Activated CD4-positive, alpha-beta memory T cell treated with anti-CD3 and anti-CD28 coated beads, Interleukin-2, amount 10 ng/mL, durations not matched to agents 7 days and 5 days (primary cell): ENCODE data around the gene PACS1. TPM values are rescaled to one million over a fixed set of nuclear protein-coding genes. Genes with fewer than 3 reads are reported as not detected.
A peak's percentile ranks its signal among the peaks of the same experiment; 100 is the strongest.
"Not testable (repeated sequence)": the region's sequence is repeated elsewhere in the genome, so short reads cannot be mapped to it uniquely, and the experiment has no call there.

Experiments used
- CTCF ChIA-PET: fragments of 350-600 bp; sonication (Branson Sonifier 250); formaldehyde crosslinking; loops from one replicate; lab custom pipeline; 2021; ENCODE audit warnings: antibody characterized with exemption, inconsistent platforms; lab: Charles Lee
- POLR2A ChIA-PET: fragments of 350-600 bp; sonication (Branson Sonifier 250); formaldehyde crosslinking; loops from one replicate; lab custom pipeline; 2021; ENCODE audit warnings: antibody characterized with exemption; lab: Charles Lee
- DNase-seq: peaks from one replicate; pipeline ENCODE4 v3.0.0-alpha.2; 2020
- H3K27ac Mint-ChIP-seq: one replicate; pipeline ENCODE4 v1.8.0; 2021; ENCODE audit warnings: mild to moderate bottlenecking, mixed read lengths
- H3K27me3 Mint-ChIP-seq: one replicate; pipeline ENCODE4 v1.8.0; 2021; ENCODE audit warnings: mixed read lengths
- H3K36me3 Mint-ChIP-seq: one replicate; pipeline ENCODE4 v1.8.0; 2021; ENCODE audit warnings: low read depth, mixed read lengths
- H3K4me1 Mint-ChIP-seq: one replicate; pipeline ENCODE4 v1.8.0; 2021; ENCODE audit warnings: mixed read lengths
- H3K4me3 Mint-ChIP-seq: one replicate; pipeline ENCODE4 v1.8.0; 2021; ENCODE audit warnings: mild to moderate bottlenecking, mixed read lengths
- H3K9me3 Mint-ChIP-seq: one replicate; pipeline ENCODE4 v1.8.0; 2021; ENCODE audit warnings: mixed read lengths
- total RNA-seq, 2 experiments: library from RNA; stranded (reverse); gene quantifications; one replicate each; pipeline ENCODE4 v1.2.3, GENCODE V29; 2021

PACS1 gene
- total RNA-seq, 2 experiments from 2014 or later: 86.4 to 95.0 TPM

GRCh38 chr11:66080055-66080817 is 10.2 kb downstream of the PACS1 start:
- H3K36me3 Mint-ChIP-seq: peaks cover 35% of the 10 kb centered on the region
- peak; percentile 72 for DNase-seq
- peaks cover 65% of the 10 kb centered on the region for H3K4me1 Mint-ChIP-seq
- peak overlapping the region; percentile 100 for H3K27ac Mint-ChIP-seq
- no peaks in the 10 kb centered on the region for H3K27me3 Mint-ChIP-seq
- ChIA-PET POLR2A (interaction anchor here (0.7 to 6.9 kb wide), 6 partner anchors 11 to 45 kb away, joined by 3 to 88 read pairs (median 23); partner anchors contain the start of genes PACS1 and SF3B2), CTCF (interaction anchor here (0.6 to 2.9 kb wide), 7 partner anchors 11 to 53 kb away, joined by 3 to 49 read pairs (median 5); partner anchors contain the start of genes PACS1 and SF3B2)
- H3K4me3 Mint-ChIP-seq: peak overlapping the region; percentile 83
- no peaks in the 10 kb centered on the region for H3K9me3 Mint-ChIP-seq

- peak overlapping the region; percentile 83 for H3K4me3 Mint-ChIP-seq
- H3K36me3 Mint-ChIP-seq: peaks cover 29% of the 10 kb centered on the region
- ChIA-PET CTCF (interaction anchor here (0.6 to 2.9 kb wide), 12 partner anchors 12 to 201 kb away, joined by 3 to 49 read pairs (median 4); partner anchors contain the start of genes PACS1 and SF3B2), POLR2A (interaction anchor here (0.7 to 6.9 kb wide), 11 partner anchors 12 to 79 kb away, joined by 3 to 88 read pairs (median 7); partner anchors contain the start of genes BANF1, PACS1 and SF3B2)
- peak; percentile 87 for DNase-seq
- peaks cover 65% of the 10 kb centered on the region for H3K4me1 Mint-ChIP-seq
- H3K27me3 Mint-ChIP-seq: no peaks in the 10 kb centered on the region
- H3K27ac Mint-ChIP-seq: peak overlapping the region; percentile 100
- H3K9me3 Mint-ChIP-seq: no peaks in the 10 kb centered on the region
Measured at GRCh38 chr11:66081505-66081904, 11.4 kb downstream of the PACS1 start.

GRCh38 chr11:66082946-66083698 is 13.1 kb downstream of the PACS1 start:
- POLR2A ChIA-PET: interaction anchor here (1.1 to 6.9 kb wide), 4 partner anchors 14 to 28 kb away, joined by 3 to 88 read pairs (median 4); partner anchors contain the start of gene PACS1
- no peak for DNase-seq

GRCh38 chr11:66083767-66084166 is 13.7 kb downstream of the PACS1 start:
- H3K36me3 Mint-ChIP-seq: peaks cover 16% of the 10 kb centered on the region
- H3K27ac Mint-ChIP-seq: peak overlapping the region; percentile 9
- no peaks in the 10 kb centered on the region for H3K27me3 Mint-ChIP-seq
- ChIA-PET POLR2A (interaction anchor here (1.1 to 6.9 kb wide), 3 partner anchors 14 to 17 kb away, joined by 3 to 88 read pairs (median 3); partner anchors contain the start of gene PACS1), CTCF (no interaction called here)
- H3K4me1 Mint-ChIP-seq: peaks cover 55% of the 10 kb centered on the region
- DNase-seq: no peak
- H3K9me3 Mint-ChIP-seq: no peaks in the 10 kb centered on the region
- no peak overlapping the region for H3K4me3 Mint-ChIP-seq

More at GRCh38 chr11:66082946-66083698, 13.1 kb downstream of the PACS1 start:
- Mint-ChIP-seq H3K9me3 (no peaks in the 10 kb centered on the region), H3K27ac (no peak overlapping the region), H3K4me1 (peaks cover 62% of the 10 kb centered on the region), H3K4me3 (no peak overlapping the region), H3K27me3 (no peaks in the 10 kb centered on the region), H3K36me3 (peaks cover 23% of the 10 kb centered on the region)
- CTCF ChIA-PET: interaction anchor here (0.8 kb wide), 1 partner anchor 15 kb away, joined by 3 read pairs; no protein-coding TSS in a partner anchor

- POLR2A ChIA-PET: interaction anchor here (1.7 to 6.9 kb wide), 2 partner anchors 16 kb away, joined by 3 to 88 read pairs; partner anchors contain the start of gene PACS1
- no peaks in the 10 kb centered on the region for H3K27me3 Mint-ChIP-seq
- no peak overlapping the region for H3K4me3 Mint-ChIP-seq
- no peaks in the 10 kb centered on the region for H3K9me3 Mint-ChIP-seq
- no peak for DNase-seq
- CTCF ChIA-PET: interaction anchor here (1.0 kb wide), 1 partner anchor 16 kb away, joined by 3 read pairs; no protein-coding TSS in a partner anchor
- H3K36me3 Mint-ChIP-seq: peaks cover 13% of the 10 kb centered on the region
- peaks cover 46% of the 10 kb centered on the region for H3K4me1 Mint-ChIP-seq
- H3K27ac Mint-ChIP-seq: no peak overlapping the region
Measured at GRCh38 chr11:66084821-66085475, 14.9 kb downstream of the PACS1 start.

DNA sequence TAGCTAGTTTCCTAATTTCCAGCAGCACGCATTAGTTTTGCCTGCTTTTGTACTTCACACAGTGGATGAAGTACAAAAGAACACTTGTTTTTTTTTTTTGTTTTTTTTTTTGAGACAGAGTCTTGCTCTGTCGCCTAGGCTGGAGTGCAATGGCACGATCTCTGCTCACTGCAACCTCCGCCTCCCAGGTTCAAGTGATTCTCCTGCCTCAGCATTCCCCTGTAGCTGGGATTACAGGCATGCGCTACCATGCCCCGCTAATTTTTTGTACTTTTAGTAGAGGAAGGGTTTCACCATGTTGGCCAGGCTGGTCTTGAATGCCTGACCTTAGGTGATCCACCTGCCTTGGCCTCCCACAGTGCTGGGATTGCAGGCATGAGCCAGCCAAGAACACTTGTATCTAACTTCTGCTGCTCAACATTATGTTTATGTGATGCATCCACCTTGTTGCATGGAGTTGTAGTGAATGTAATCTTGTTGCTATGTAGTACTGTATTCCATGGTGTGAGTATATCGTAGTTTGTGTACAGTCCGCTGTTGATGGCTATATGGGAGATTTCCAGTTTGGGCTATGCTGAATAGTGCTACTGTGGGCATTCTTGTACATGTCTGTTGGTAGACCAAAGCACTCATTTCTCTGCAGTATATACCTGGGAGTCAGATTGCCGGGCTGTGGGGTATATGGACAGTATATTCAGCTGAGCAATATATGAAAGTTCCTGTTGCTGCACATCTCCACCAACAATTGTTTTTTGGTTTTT is 17.3 kb downstream of the PACS1 start:
- H3K27me3 Mint-ChIP-seq: no peaks in the 10 kb centered on the region
- H3K36me3 Mint-ChIP-seq: peaks cover 19% of the 10 kb centered on the region
- H3K4me3 Mint-ChIP-seq: no peak overlapping the region
- peaks cover 25% of the 10 kb centered on the region for H3K4me1 Mint-ChIP-seq
- DNase-seq: no peak
- CTCF ChIA-PET: interaction anchor here (0.8 kb wide), 1 partner anchor 20 kb away, joined by 3 read pairs; no protein-coding TSS in a partner anchor
- POLR2A ChIA-PET: no interaction called here
- no peak overlapping the region for H3K27ac Mint-ChIP-seq
- H3K9me3 Mint-ChIP-seq: no peaks in the 10 kb centered on the region

DNA sequence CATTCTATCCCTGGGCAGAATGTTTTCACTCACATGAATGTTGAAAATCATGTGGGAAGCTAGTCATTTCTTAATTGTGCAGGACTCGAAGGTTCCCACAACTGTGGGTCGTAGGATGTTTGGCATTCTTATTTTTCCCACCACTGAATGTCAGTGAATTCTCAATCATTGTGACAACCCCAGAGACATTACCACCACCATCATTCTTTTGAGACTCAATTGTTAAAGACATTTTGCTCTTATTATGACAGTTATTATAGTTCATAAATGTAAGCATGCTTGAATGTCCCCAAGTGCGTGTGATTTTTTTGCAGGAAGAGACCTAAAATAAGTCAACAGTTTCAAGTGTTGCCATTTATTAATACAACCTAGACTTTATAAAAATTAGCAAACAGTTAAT is 19.0 kb downstream of the PACS1 start:
- POLR2A ChIA-PET: no interaction called here
- H3K27me3 Mint-ChIP-seq: no peaks in the 10 kb centered on the region

GRCh38 chr11:66090288-66090687 is 20.2 kb downstream of the PACS1 start:
- Mint-ChIP-seq H3K9me3 (no peaks in the 10 kb centered on the region), H3K27me3 (no peaks in the 10 kb centered on the region), H3K4me1 (peaks cover 4% of the 10 kb centered on the region), H3K4me3 (no peak overlapping the region), H3K27ac (no peak overlapping the region), H3K36me3 (peaks cover 24% of the 10 kb centered on the region)
- no peak for DNase-seq
- ChIA-PET POLR2A (no interaction called here), CTCF (interaction anchor here (1.3 kb wide), 1 partner anchor 45 kb away, joined by 6 read pairs; no protein-coding TSS in a partner anchor)

More for the DNA sequence above, 19.0 kb downstream of the PACS1 start:
- no peaks in the 10 kb centered on the region for H3K9me3 Mint-ChIP-seq
- DNase-seq: no peak
- CTCF ChIA-PET: interaction anchor here (0.7 to 1.3 kb wide), 2 partner anchors 29 to 44 kb away, joined by 3 to 6 read pairs; no protein-coding TSS in a partner anchor
- H3K36me3 Mint-ChIP-seq: peaks cover 24% of the 10 kb centered on the region
- no peak overlapping the region for H3K4me3 Mint-ChIP-seq
- no peak overlapping the region for H3K27ac Mint-ChIP-seq
- peaks cover 11% of the 10 kb centered on the region for H3K4me1 Mint-ChIP-seq

DNA sequence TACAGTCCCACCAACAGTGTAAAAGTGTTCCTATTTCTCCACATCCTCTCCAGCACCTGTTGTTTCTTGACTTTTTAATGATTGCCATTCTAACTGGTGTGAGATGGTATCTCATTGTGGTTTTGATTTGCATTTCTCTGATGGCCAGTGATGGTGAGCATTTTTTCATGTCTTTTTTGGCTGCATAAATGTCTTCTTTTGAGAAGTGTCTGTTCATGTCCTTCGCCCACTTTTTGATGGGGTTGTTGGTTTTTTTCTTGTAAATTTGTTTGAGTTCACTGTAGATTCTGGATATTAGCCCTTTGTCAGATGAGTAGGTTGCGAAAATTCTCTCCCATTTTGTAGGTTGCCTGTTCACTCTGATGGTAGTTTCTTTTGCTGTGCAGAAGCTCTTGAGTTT is 22.1 kb downstream of the PACS1 start:
- DNase-seq, CTCF ChIA-PET, H3K9me3 Mint-ChIP-seq, H3K27me3 Mint-ChIP-seq, H3K4me3 Mint-ChIP-seq, POLR2A ChIA-PET, H3K4me1 Mint-ChIP-seq, H3K27ac Mint-ChIP-seq: not testable (repeated sequence)
- peaks cover 24% of the 10 kb centered on the region for H3K36me3 Mint-ChIP-seq

DNA sequence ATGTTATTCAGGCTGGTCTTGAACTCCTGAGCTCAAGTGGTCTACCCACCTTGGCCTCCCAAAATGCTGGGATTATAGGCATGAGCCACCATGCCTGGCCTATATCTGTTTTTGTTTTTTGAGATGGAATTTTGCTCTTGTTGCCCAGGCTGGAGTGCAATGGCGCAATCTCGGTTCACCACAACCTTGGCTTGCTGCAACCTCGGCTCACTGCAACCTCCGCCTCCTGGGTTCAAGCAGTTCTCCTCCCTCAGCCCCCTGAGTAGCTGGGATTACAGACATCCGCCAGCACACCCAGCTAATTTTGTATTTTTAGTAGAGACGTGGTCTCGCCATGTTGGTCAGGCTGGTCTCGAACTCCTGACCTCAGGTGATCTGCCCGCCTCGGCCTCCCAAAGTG is 29.7 kb downstream of the PACS1 start:
- H3K4me3 Mint-ChIP-seq, H3K27me3 Mint-ChIP-seq, H3K9me3 Mint-ChIP-seq, DNase-seq, H3K27ac Mint-ChIP-seq: not testable (repeated sequence)
- ChIA-PET POLR2A (interaction anchor here (1.2 to 2.9 kb wide), 3 partner anchors 17 to 27 kb away, joined by 3 to 25 read pairs (median 5); no protein-coding TSS in a partner anchor), CTCF (interaction anchor here (0.6 kb wide), 1 partner anchor 19 kb away, joined by 3 read pairs; no protein-coding TSS in a partner anchor)
- peaks cover 17% of the 10 kb centered on the region for H3K36me3 Mint-ChIP-seq
- H3K4me1 Mint-ChIP-seq: peaks cover 34% of the 10 kb centered on the region

DNA sequence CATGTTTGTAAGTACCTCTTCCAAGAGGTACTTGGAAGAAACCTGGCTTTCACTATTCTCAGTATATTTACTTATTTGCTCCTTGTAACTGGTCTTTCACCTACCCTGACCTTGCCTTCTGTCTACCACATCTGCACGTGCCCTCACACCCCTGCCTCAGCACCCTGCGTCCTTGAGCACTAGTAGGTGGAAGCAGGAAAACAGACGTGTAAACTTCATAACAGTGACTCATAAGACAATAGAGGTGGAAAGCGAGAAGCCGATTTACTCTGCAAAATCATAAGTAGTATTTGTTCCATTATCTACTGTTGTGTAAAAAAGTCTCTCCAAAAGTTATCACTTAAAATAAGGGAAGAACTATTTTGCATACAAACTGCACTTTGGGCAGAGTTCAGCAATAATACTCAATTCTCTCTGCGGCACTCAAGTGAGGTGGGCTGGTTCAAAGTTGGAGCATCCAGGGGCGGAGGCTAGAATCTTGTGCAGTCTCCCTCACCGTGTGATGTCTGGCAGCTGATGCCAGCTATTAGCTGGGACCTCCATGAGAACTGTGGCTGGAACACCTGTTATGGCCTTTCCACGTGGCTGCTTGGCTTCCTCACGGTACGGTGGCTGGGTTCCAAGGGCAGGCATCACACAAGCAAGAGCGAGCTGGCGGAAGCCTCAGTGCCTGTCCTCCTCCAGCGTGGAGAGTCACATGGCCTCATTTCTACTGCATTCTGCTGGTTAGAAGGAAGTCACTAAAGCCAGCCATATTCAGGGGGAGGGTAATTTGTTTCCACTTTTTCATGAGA is 30.4 kb downstream of the PACS1 start:
- POLR2A ChIA-PET: interaction anchor here (0.9 to 2.9 kb wide), 9 partner anchors 13 to 140 kb away, joined by 3 to 27 read pairs (median 5); partner anchors contain the start of genes PACS1 and SART1
- peaks cover 17% of the 10 kb centered on the region for H3K36me3 Mint-ChIP-seq
- H3K4me3 Mint-ChIP-seq: peak overlapping the region; percentile 60
- peak; percentile 76 for DNase-seq
- peak overlapping the region; percentile 87 for H3K27ac Mint-ChIP-seq
- H3K9me3 Mint-ChIP-seq: no peaks in the 10 kb centered on the region
- H3K27me3 Mint-ChIP-seq: no peaks in the 10 kb centered on the region
- H3K4me1 Mint-ChIP-seq: peaks cover 39% of the 10 kb centered on the region
- CTCF ChIA-PET: interaction anchor here (0.6 to 1.7 kb wide), 5 partner anchors 15 to 31 kb away, joined by 3 read pairs; partner anchors contain the start of gene PACS1
